Measurements from ENCODE around the gene SLC6A13. TPM values are rescaled to one million over a fixed set of nuclear protein-coding genes. Genes with fewer than 3 reads are reported as not detected.
"Not testable (repeated sequence)": the region's sequence is repeated elsewhere in the genome, so short reads cannot be mapped to it uniquely, and the experiment has no call there.

SLC6A13 gene
- total RNA-seq: under 1 TPM in 1 of 2 donors, not detected in 1; 0.85 TPM

GRCh38 chr12:262817-263216, at the start of gene SLC6A13:
Gene SLC6A13 (minus strand): TSS chr12:262836. CDS start chr12:260052, 2,784 bp downstream.
- WGBS: 22% methylated on average over 7 of the region's 7 CpGs
- no peak within 1 kb of the TSS for H3K4me3 ChIP-seq
- no peaks in the 10 kb centered on the region for H3K4me1 ChIP-seq (replicated peaks)
- H3K36me3 ChIP-seq: no peaks in the 10 kb centered on the region
- TF ChIP-seq POLR2A (IDR thresholded peaks at IDR 0.05) (no peak), POLR2AphosphoS5 (IDR thresholded peaks at IDR 0.05) (no peak), CTCF (IDR thresholded peaks at IDR 0.05) (no peak)
- peaks cover 2% of the 10 kb centered on the region for H3K27me3 ChIP-seq (replicated peaks; ENCODE audit: insufficient read depth)
- DNase-seq (ENCODE audit: low spot score): no peak
- H3K27ac ChIP-seq: no peak within 1 kb of the TSS
- H3K9me3 ChIP-seq: no peaks in the 10 kb centered on the region
- intact Hi-C loops (cut with DNase I): no loop called here

GRCh38 chr12:308511-308910, 45.9 kb upstream of the SLC6A13 start:
- no peak overlapping the region for H3K27ac ChIP-seq
- peaks cover 4% of the 10 kb centered on the region for H3K4me1 ChIP-seq (replicated peaks)
- WGBS: 38% methylated on average over 2 of the region's 2 CpGs
- TF ChIP-seq POLR2A (IDR thresholded peaks at IDR 0.05) (no peak), POLR2AphosphoS5 (IDR thresholded peaks at IDR 0.05) (peak; percentile 41)
- H3K36me3 ChIP-seq: peaks cover 3 to 26% of the 10 kb centered on the region in 2 donors
- H3K27me3 ChIP-seq (replicated peaks; ENCODE audit: insufficient read depth): no peaks in the 10 kb centered on the region
- H3K4me3 ChIP-seq: no peak overlapping the region
- H3K9me3 ChIP-seq: no peaks in the 10 kb centered on the region
- peak; percentile 10 for DNase-seq (ENCODE audit: low spot score)
- intact Hi-C loops (cut with DNase I): no loop called here

- H3K27me3 ChIP-seq (replicated peaks; ENCODE audit: insufficient read depth): no peaks in the 10 kb centered on the region
- peaks cover 4% of the 10 kb centered on the region for H3K4me1 ChIP-seq (replicated peaks)
- WGBS: 95% methylated on average over 10 of the region's 10 CpGs
- H3K9me3 ChIP-seq: no peaks in the 10 kb centered on the region
- H3K27ac ChIP-seq: no peak overlapping the region
- no peak overlapping the region for H3K4me3 ChIP-seq
- peaks cover 3 to 26% of the 10 kb centered on the region in 2 donors for H3K36me3 ChIP-seq
- no peak for DNase-seq (ENCODE audit: low spot score)
- TF ChIP-seq POLR2A (IDR thresholded peaks at IDR 0.05) (no peak), CTCF (IDR thresholded peaks at IDR 0.05) (no peak), POLR2AphosphoS5 (IDR thresholded peaks at IDR 0.05) (no peak)
- intact Hi-C loops (cut with DNase I): no loop called here
Observed at GRCh38 chr12:307406-307805, 44.8 kb upstream of the SLC6A13 start.

GRCh38 chr12:304805-305204, 42.2 kb upstream of the SLC6A13 start:
- no peak overlapping the region for H3K4me3 ChIP-seq
- H3K4me1 ChIP-seq (replicated peaks): peaks cover 4% of the 10 kb centered on the region
- DNase-seq (ENCODE audit: low spot score): no peak
- WGBS: 45% methylated on average over 5 of the region's 5 CpGs
- no peak overlapping the region for H3K27ac ChIP-seq
- peaks cover 3 to 7% of the 10 kb centered on the region in 2 donors for H3K36me3 ChIP-seq
- TF ChIP-seq POLR2AphosphoS5 (IDR thresholded peaks at IDR 0.05) (no peak), POLR2A (IDR thresholded peaks at IDR 0.05) (no peak), CTCF (IDR thresholded peaks at IDR 0.05) (no peak)
- intact Hi-C loops (cut with DNase I): no loop called here
- H3K9me3 ChIP-seq: no peaks in the 10 kb centered on the region
- H3K27me3 ChIP-seq (replicated peaks; ENCODE audit: insufficient read depth): no peaks in the 10 kb centered on the region

GRCh38 chr12:302766-303165, 40.1 kb upstream of the SLC6A13 start:
- H3K36me3 ChIP-seq; H3K4me3 ChIP-seq; DNase-seq (ENCODE audit: low spot score); intact Hi-C loops (cut with DNase I); H3K27ac ChIP-seq; H3K27me3 ChIP-seq (replicated peaks; ENCODE audit: insufficient read depth); H3K4me1 ChIP-seq (replicated peaks); H3K9me3 ChIP-seq: not testable (repeated sequence)
- WGBS: 87% methylated on average over 3 of the region's 3 CpGs

GRCh38 chr12:300166-300565, 37.5 kb upstream of the SLC6A13 start:
- intact Hi-C loops (cut with DNase I); H3K27me3 ChIP-seq (replicated peaks; ENCODE audit: insufficient read depth); H3K4me3 ChIP-seq; DNase-seq (ENCODE audit: low spot score); H3K4me1 ChIP-seq (replicated peaks); H3K36me3 ChIP-seq; H3K27ac ChIP-seq; H3K9me3 ChIP-seq: not testable (repeated sequence)
- WGBS: 96% methylated on average over 1 of the region's 1 CpG

GRCh38 chr12:299511-299910, 36.9 kb upstream of the SLC6A13 start:
- DNase-seq (ENCODE audit: low spot score); H3K4me3 ChIP-seq; intact Hi-C loops (cut with DNase I); H3K9me3 ChIP-seq; H3K36me3 ChIP-seq; H3K27me3 ChIP-seq (replicated peaks; ENCODE audit: insufficient read depth); H3K4me1 ChIP-seq (replicated peaks); H3K27ac ChIP-seq: not testable (repeated sequence)
- WGBS: 83% methylated on average over 5 of the region's 5 CpGs

- H3K4me3 ChIP-seq; intact Hi-C loops (cut with DNase I); H3K27ac ChIP-seq; DNase-seq (ENCODE audit: low spot score); H3K4me1 ChIP-seq (replicated peaks); H3K9me3 ChIP-seq; H3K27me3 ChIP-seq (replicated peaks; ENCODE audit: insufficient read depth); H3K36me3 ChIP-seq: not testable (repeated sequence)
- WGBS: 86% methylated on average over 7 of the region's 8 CpGs
Observed at GRCh38 chr12:298059-298458, 35.4 kb upstream of the SLC6A13 start.
